HG02610 (cell line): ENCODE results near the gene MBD3L5.
"Not testable (repeated sequence)": the region's sequence is repeated elsewhere in the genome, so short reads cannot be mapped to it uniquely, and the experiment has no call there.

Source experiments
- ATAC-seq: cut with Tn5 transposase; IDR thresholded peaks from one replicate; pipeline ENCODE4 v1.9.1; 2021; ENCODE audit warnings: mild to moderate bottlenecking, moderate library complexity; ENCODE audit not compliant: unreplicated experiment

MBD3L5 gene

GRCh38 chr19:7030278-7030677 lies at the start of gene MBD3L5:
MBD3L5 (plus strand) TSS chr19:7030578; CDS start chr19:7030612, 34 bp downstream.
- not testable (repeated sequence) for ATAC-seq

- ATAC-seq: no peak
These were observed 46.9 kb upstream of the MBD3L5 start for GRCh38 chr19:6983448-6983847.

DNA sequence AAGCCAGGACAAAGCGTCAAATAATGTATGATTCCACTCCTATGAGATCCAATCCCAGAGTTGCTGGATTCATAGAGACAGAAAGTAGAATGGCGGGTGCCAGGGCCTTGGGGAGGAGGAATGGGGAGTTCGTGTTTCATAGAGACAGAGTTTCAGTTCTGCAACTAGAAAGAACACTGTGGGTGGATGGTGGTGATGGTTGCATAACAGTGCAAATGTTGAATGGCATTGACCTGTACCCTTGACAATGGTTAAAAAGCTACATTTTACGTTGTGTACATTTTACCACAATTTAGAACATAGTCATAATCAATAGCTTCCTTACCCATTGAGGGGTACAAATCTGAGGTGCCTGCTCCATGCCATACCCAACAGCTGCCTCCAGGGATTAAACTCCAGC lies 42.5 kb upstream of the MBD3L5 start:
- ATAC-seq: no peak

DNA sequence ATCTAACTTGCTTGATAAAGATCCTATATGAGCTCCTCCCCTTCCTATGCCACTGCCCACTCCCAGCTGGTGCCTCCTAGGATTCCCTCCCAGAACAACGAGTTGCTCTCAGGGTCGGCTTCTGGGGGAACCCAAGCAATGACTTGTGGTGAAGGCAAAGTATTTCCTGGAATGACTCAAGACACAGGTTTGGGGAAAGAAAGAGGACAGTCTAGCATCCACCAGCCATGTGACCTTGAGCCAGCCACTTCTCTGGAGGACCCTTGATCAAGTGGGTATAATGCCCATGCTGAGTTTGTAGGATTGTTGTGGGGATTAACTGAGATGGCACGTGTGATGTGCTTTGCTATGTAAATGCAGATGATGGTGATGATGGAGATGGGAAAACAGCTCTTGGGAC lies 42.1 kb upstream of the MBD3L5 start:
- ATAC-seq: no peak

- ATAC-seq: no peak
These were observed 35.3 kb upstream of the MBD3L5 start for GRCh38 chr19:6995054-6995453.

DNA sequence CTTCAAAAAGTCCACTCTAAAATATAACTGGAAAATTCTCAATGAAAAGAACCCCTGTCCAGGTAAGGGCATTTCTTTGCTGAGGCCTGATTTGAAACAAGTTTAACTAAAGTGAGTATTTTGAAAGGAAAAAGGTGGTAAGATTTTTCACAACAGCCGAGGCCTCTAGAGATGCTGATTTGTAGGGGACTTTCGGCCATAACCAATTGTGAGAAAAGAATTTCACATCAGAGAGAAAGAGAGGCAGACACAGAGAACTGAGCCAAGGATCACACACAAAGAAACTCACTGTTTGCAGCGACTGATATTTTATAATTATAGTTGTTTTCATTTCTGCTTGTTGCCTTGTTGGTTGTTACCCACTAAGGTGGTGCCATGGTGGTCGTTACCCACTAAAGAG lies 33.6 kb upstream of the MBD3L5 start:
- ATAC-seq: no peak

DNA sequence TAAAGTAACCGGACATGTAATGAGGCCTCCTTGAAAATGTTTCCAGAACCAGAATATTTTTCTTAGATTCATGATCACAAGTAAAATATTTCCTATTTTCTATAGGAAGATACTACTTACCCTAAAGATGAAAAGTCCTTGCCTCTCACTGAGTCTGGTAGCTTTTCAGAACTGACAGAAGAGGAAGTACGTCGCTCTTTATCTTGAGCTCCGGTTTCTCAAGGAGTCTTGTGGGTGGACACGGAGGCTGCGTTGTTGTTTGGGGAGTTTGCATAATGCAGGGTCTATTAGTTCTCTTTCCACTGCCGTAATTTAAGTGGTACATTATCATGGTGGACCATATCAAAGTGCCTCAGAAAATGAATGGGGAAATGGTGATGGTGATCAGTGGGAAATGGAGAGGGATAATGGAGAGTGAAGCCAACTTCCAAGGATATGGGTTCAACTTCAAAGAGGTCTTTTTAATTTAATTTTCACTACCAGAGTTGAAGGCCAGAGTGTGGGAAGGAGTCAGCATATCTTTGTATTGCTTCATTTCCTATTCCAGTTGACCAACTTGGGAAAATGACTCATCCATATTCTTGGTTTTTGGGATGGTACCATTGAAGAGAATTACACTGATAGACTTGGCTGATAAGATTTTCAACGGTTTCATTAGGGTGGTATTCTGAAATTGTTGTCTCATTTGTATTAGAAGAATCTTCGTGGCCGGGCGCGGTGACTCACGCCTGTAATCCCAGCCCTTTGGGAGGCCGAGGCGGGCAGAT lies 32.5 kb upstream of the MBD3L5 start:
- ATAC-seq: no peak

DNA sequence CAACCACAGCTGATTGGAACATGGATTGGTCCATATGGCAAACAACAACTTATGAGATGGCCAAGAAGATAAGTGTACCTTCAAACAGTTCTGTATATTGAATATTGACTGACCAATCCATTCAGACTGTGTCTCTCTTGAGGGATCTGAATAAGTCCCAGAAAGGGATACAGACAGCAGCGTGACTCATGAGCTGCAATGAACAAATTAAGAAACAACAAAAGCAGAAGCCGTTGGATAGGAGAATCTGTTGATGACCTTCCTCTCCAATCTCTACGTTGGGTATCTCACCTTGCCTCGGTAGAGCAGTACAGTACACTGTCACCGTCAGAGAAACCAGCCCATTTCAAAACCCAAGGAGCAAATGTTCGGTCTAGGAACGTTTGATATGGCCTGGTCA lies 30.4 kb upstream of the MBD3L5 start:
- ATAC-seq: no peak

- no peak for ATAC-seq
These were observed 30.0 kb upstream of the MBD3L5 start for GRCh38 chr19:7000333-7000732.

DNA sequence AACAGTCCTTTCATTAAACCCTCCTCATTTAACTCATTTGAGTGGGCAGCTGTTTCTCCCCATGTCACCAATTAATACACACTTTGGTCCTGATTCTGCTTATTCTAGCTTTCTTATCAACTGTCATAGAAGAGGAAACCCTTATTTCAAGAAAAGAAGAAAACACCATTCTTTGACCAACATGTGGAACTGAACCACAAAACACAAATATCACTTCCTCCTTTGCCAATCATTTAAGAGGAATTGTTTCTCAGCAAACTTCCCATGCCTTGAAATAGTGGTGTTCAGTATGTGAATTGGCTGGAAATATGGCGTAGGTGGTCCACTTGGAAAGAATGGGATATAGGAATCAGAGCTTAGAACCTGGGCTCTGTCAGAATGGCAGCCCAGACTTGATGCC lies 29.6 kb upstream of the MBD3L5 start:
- no peak for ATAC-seq

- no peak for ATAC-seq
These were observed 26.0 kb upstream of the MBD3L5 start for GRCh38 chr19:7004313-7004931.

GRCh38 chr19:7006135-7006704 lies 24.2 kb upstream of the MBD3L5 start:
- ATAC-seq: no peak

DNA sequence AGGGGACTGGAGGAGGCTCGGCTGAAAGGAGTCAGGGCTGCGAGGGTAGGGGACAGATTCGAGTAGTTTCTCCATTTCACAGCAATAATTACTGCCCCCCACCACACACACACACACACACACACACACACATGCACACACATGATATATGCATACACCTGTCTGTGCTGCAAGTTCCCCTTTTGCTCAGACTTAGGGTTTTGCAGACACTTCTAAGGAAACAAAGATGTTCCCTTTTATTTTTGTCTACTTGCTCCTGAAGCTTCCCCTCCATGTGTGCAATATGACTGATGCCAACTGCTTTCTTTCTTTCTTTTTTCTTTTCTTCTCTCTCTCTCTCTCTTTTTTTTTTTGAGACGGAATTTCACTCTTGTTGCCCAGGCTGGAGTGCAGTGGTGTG lies 22.5 kb upstream of the MBD3L5 start:
- no peak for ATAC-seq

GRCh38 chr19:7010722-7011593 lies 19.4 kb upstream of the MBD3L5 start:
- peak; percentile 40 for ATAC-seq

GRCh38 chr19:7013678-7014077 lies 16.7 kb upstream of the MBD3L5 start:
- ATAC-seq: no peak

GRCh38 chr19:7018828-7019227 lies 11.6 kb upstream of the MBD3L5 start:
- no peak for ATAC-seq

GRCh38 chr19:7021331-7021730 lies 9.0 kb upstream of the MBD3L5 start, which contains the start of gene MBD3L2B:
MBD3L2B (minus strand) TSS chr19:7021431; CDS start chr19:7021397, 34 bp downstream.
- ATAC-seq: not testable (repeated sequence)

- ATAC-seq: not testable (repeated sequence)
These were observed 1.6 kb upstream of the MBD3L5 start for GRCh38 chr19:7028790-7029189.

- not testable (repeated sequence) for ATAC-seq
These were observed 9.7 kb downstream of the MBD3L5 start, which contains the start of gene MBD3L4 for GRCh38 chr19:7040079-7040478. MBD3L4 (minus strand) TSS chr19:7040179; CDS start chr19:7040144, 35 bp downstream.

DNA sequence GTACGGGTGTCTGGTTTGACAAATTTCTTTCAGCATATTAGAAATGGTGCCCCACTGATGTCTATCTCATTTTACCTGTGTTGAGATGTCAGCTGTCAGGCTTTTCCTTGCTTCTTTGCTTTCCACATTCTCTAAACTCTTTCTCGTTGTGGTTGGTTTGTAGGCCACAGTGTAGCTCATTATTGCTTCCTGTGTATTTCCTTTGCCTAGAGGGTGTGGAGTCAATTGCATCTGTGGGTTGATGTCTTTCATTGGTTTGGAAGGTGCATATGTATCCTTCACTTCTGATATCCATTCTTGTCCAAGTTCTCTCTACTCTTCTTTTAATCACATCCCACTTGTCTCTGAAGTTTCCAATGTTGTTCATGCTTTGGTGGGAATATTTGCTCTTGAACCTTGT lies 11.2 kb downstream of the MBD3L5 start:
- ATAC-seq: not testable (repeated sequence)

- not testable (repeated sequence) for ATAC-seq
These were observed 18.6 kb downstream of the MBD3L5 start, which contains the start of gene MBD3L2 for GRCh38 chr19:7049021-7049420. MBD3L2 (plus strand) TSS chr19:7049321; CDS start chr19:7049374, 53 bp downstream.
